ENCODE measurements around the gene LRRC8D.
"Not testable (repeated sequence)": the region's sequence is repeated elsewhere in the genome, so short reads cannot be mapped to it uniquely, and the experiment has no call there.

LRRC8D gene

GRCh38 chr1:89918127-89918793, 97.4 kb downstream of the LRRC8D start:
- DNase-seq, result no peak

GRCh38 chr1:89918794-89919155, 97.9 kb downstream of the LRRC8D start:
- DNase-seq, result no peak

- DNase-seq, result no peak
Measured at GRCh38 chr1:89919174-89919573, 98.3 kb downstream of the LRRC8D start.

GRCh38 chr1:89922911-89923310, 102.1 kb downstream of the LRRC8D start:
- DNase-seq, result no peak

GRCh38 chr1:89923517-89923916, 102.7 kb downstream of the LRRC8D start:
- no peak for DNase-seq

GRCh38 chr1:89924075-89924474, 103.2 kb downstream of the LRRC8D start:
- not testable (repeated sequence) for DNase-seq

- DNase-seq, result no peak
Measured at GRCh38 chr1:89927049-89927448, 106.2 kb downstream of the LRRC8D start.

- no peak for DNase-seq
Measured at GRCh38 chr1:89927478-89927877, 106.6 kb downstream of the LRRC8D start.

- no peak for DNase-seq
Measured at GRCh38 chr1:89928506-89928905, 107.7 kb downstream of the LRRC8D start.

GRCh38 chr1:89929467-89930063, 108.7 kb downstream of the LRRC8D start:
- no peak for DNase-seq

- DNase-seq, result no peak
Measured at GRCh38 chr1:89930579-89930978, 109.7 kb downstream of the LRRC8D start.

GRCh38 chr1:89931964-89932363, 111.1 kb downstream of the LRRC8D start:
- DNase-seq, result no peak

- no peak for DNase-seq
Measured at GRCh38 chr1:89932598-89933364, 111.9 kb downstream of the LRRC8D start.

- no peak for DNase-seq
Measured at GRCh38 chr1:89934461-89934860, 113.6 kb downstream of the LRRC8D start.

- DNase-seq, result no peak
Measured at GRCh38 chr1:89935235-89935634, 114.4 kb downstream of the LRRC8D start.

- DNase-seq, result no peak
Measured at GRCh38 chr1:89936694-89937093, 115.9 kb downstream of the LRRC8D start.

- DNase-seq, result no peak
Measured at GRCh38 chr1:89938171-89939055, 117.6 kb downstream of the LRRC8D start.

GRCh38 chr1:89939059-89939570, 118.3 kb downstream of the LRRC8D start:
- DNase-seq, result no peak

GRCh38 chr1:89939693-89940438, 119.0 kb downstream of the LRRC8D start:
- no peak for DNase-seq

GRCh38 chr1:89941110-89941766, 120.4 kb downstream of the LRRC8D start:
- no peak for DNase-seq

- DNase-seq, result no peak
Measured at GRCh38 chr1:89942014-89942413, 121.2 kb downstream of the LRRC8D start.

Data from T1000 (cell line).